RWPE2 (cell line): ENCODE results near the gene DCPS.
A peak's percentile ranks its signal among the peaks of the same experiment; 100 is the strongest.

Experiments used
- ATAC-seq: fragments of 200-7000 bp; cut with Tn5 transposase; 3 replicates; pipeline ENCODE4 v1.9.1; 2021; ENCODE audit warnings: low read depth
- DNase-seq: peaks from one replicate; pipeline ENCODE4 v3.0.0-alpha.2; 2020; ENCODE audit warnings: low spot score
- H3K27ac ChIP-seq: fragments of 450-650 bp; 2 replicates; pipeline ENCODE4 v1.5.1; 2017; ENCODE audit warnings: mild to moderate bottlenecking; ENCODE audit not compliant: poor library complexity, severe bottlenecking
- H3K27me3 ChIP-seq: fragments of 250-450 bp; sonication (Bioruptor Pico); 2 replicates; pipeline ENCODE4 v1.5.1; 2021; ENCODE audit warnings: mild to moderate bottlenecking, moderate library complexity; ENCODE audit not compliant: insufficient read depth, poor library complexity, severe bottlenecking
- H3K36me3 ChIP-seq: fragments of 250-450 bp; sonication (Bioruptor Pico); 2 replicates; pipeline ENCODE4 v1.5.1; 2020; ENCODE audit warnings: low read depth, mild to moderate bottlenecking, moderate library complexity
- H3K4me1 ChIP-seq: fragments of 250-450 bp; sonication (Bioruptor Pico); 2 replicates; pipeline ENCODE4 v1.5.1; 2021; ENCODE audit warnings: mild to moderate bottlenecking, moderate library complexity; ENCODE audit not compliant: insufficient read depth, poor library complexity, severe bottlenecking
- H3K4me3 ChIP-seq: fragments of 250-450 bp; sonication (Bioruptor Pico); 2 replicates; pipeline ENCODE4 v1.5.1; 2021; ENCODE audit warnings: mild to moderate bottlenecking, moderate library complexity; ENCODE audit not compliant: severe bottlenecking
- H3K9me3 ChIP-seq: fragments of 250-450 bp; sonication (Bioruptor Pico); 2 replicates; pipeline ENCODE4 v1.5.1; 2021; ENCODE audit warnings: mild to moderate bottlenecking, moderate library complexity; ENCODE audit not compliant: severe bottlenecking
- CTCF ChIP-seq: fragments of 450-650 bp; IDR thresholded peaks from one replicate; pipeline ENCODE4 v1.5.1; 2017; ENCODE audit warnings: mild to moderate bottlenecking, moderate library complexity; ENCODE audit not compliant: poor library complexity, severe bottlenecking

Gene DCPS

GRCh38 chr11:126338346-126339055 is 34.6 kb downstream of the DCPS start:
- DNase-seq, result peak; percentile 41
- Histone ChIP-seq H3K27ac (no peak overlapping the region), H3K4me3 (no peak overlapping the region), H3K27me3 (no peaks in the 10 kb centered on the region), H3K36me3 (peaks cover 8% of the 10 kb centered on the region; the same call in 1 of the 2 replicates), H3K4me1 (peaks cover 30% of the 10 kb centered on the region), H3K9me3 (no peaks in the 10 kb centered on the region)
- no peak for ATAC-seq
- TF ChIP-seq CTCF, result no peak

- H3K4me3 ChIP-seq, result no peak overlapping the region
- H3K4me1 ChIP-seq, result peaks cover 30% of the 10 kb centered on the region
- DNase-seq (peak; percentile 22), ATAC-seq (no peak)
- TF ChIP-seq CTCF, result no peak
- no peaks in the 10 kb centered on the region for H3K27me3 ChIP-seq
- H3K36me3 ChIP-seq, result peaks cover 10% of the 10 kb centered on the region; the same call in 1 of the 2 replicates
- H3K9me3 ChIP-seq, result no peaks in the 10 kb centered on the region
- peak overlapping the region; percentile 83 for H3K27ac ChIP-seq
Observed at GRCh38 chr11:126339073-126339862, 35.4 kb downstream of the DCPS start.

GRCh38 chr11:126339863-126340434 is 36.1 kb downstream of the DCPS start:
- Histone ChIP-seq H3K9me3 (no peaks in the 10 kb centered on the region), H3K27ac (peak overlapping the region; percentile 83), H3K4me3 (no peak overlapping the region), H3K36me3 (peaks cover 10% of the 10 kb centered on the region; the same call in 1 of the 2 replicates), H3K27me3 (no peaks in the 10 kb centered on the region), H3K4me1 (peaks cover 30% of the 10 kb centered on the region)
- peak; percentile 15 for DNase-seq
- no peak for TF ChIP-seq CTCF
- peak; percentile 22; the same call in 1 of the 3 replicates for ATAC-seq

GRCh38 chr11:126340960-126341606 is 37.2 kb downstream of the DCPS start:
- no peak for TF ChIP-seq CTCF

More at GRCh38 chr11:126340960-126341606, 37.2 kb downstream of the DCPS start:
- ATAC-seq, result no peak
- Histone ChIP-seq H3K27ac (peak overlapping the region; percentile 83), H3K4me3 (no peak overlapping the region), H3K4me1 (peaks cover 35% of the 10 kb centered on the region), H3K27me3 (no peaks in the 10 kb centered on the region), H3K36me3 (peaks cover 10% of the 10 kb centered on the region; the same call in 1 of the 2 replicates), H3K9me3 (no peaks in the 10 kb centered on the region)
- DNase-seq, result no peak
